H9 (cell line): Measurements from ENCODE around the gene MOCOS. TPM values are rescaled to one million over a fixed set of nuclear protein-coding genes. Genes with fewer than 3 reads are reported as not detected.

Experiments
- DNase-seq: peaks from one replicate; pipeline ENCODE4 v3.0.0-alpha.2; 2017
- H2AFZ ChIP-seq: one replicate; pipeline ENCODE4 v1.6.1; 2013; ENCODE audit warnings: mild to moderate bottlenecking, low read length, control low read depth, moderate library complexity
- H2AK5ac ChIP-seq: 2 replicates; pipeline ENCODE4 v1.6.1; 2013; ENCODE audit warnings: low read length, control low read depth, mixed read lengths; ENCODE audit not compliant: insufficient read length
- H2BK120ac ChIP-seq: one replicate; pipeline ENCODE4 v1.6.1; 2013; ENCODE audit warnings: low read depth, mild to moderate bottlenecking, low read length, control low read depth, inconsistent platforms; ENCODE audit not compliant: poor library complexity, severe bottlenecking
- H2BK12ac ChIP-seq: 2 replicates; pipeline ENCODE4 v1.6.1; 2013; ENCODE audit warnings: low read length, control low read depth, mixed read lengths, low read depth; ENCODE audit not compliant: insufficient read length
- H2BK15ac ChIP-seq: 2 replicates; pipeline ENCODE4 v1.6.1; 2013; ENCODE audit warnings: low read depth, low read length, control low read depth
- H2BK20ac ChIP-seq: one replicate; pipeline ENCODE4 v1.6.1; 2013; ENCODE audit warnings: low read depth, mild to moderate bottlenecking, low read length, control low read depth, inconsistent platforms; ENCODE audit not compliant: poor library complexity, severe bottlenecking
- H2BK5ac ChIP-seq: 2 replicates; pipeline ENCODE4 v1.6.1; 2013; ENCODE audit warnings: low read length, control low read depth, mixed read lengths; ENCODE audit not compliant: insufficient read length
- H3K14ac ChIP-seq: 2 replicates; pipeline ENCODE4 v1.6.1; 2013; ENCODE audit warnings: low read length, control low read depth; ENCODE audit not compliant: insufficient read depth
- H3K18ac ChIP-seq: 2 replicates; pipeline ENCODE4 v1.6.1; 2013; ENCODE audit warnings: low read depth, mild to moderate bottlenecking, mixed read lengths, low read length, control low read depth; ENCODE audit not compliant: insufficient read length
- H3K23ac ChIP-seq: 2 replicates; pipeline ENCODE4 v1.6.1; 2013; ENCODE audit warnings: low read length, control low read depth, mixed read lengths, low read depth; ENCODE audit not compliant: insufficient read length
- H3K23me2 ChIP-seq: 2 replicates; pipeline ENCODE4 v1.6.1; 2013; ENCODE audit warnings: low read depth, mild to moderate bottlenecking, mixed read lengths, low read length, control low read depth; ENCODE audit not compliant: insufficient read length, poor library complexity, severe bottlenecking
- H3K27ac ChIP-seq: 2 replicates; pipeline ENCODE4 v1.5.1; 2013; ENCODE audit warnings: low read length, control low read depth, mixed read lengths, low read depth; ENCODE audit not compliant: insufficient read length
- H3K27me3 ChIP-seq: 2 replicates; pipeline ENCODE4 v1.6.1; 2013; ENCODE audit warnings: low read length, control low read depth, inconsistent platforms; ENCODE audit not compliant: insufficient read depth
- H3K4ac ChIP-seq: 2 replicates; pipeline ENCODE4 v1.6.1; 2013; ENCODE audit warnings: low read depth, mild to moderate bottlenecking, control low read depth, inconsistent platforms, low read length, moderate library complexity
- H3K4me1 ChIP-seq: 2 replicates; pipeline ENCODE4 v1.6.1; 2013; ENCODE audit warnings: low read length, control low read depth, inconsistent platforms; ENCODE audit not compliant: insufficient read depth
- H3K4me2 ChIP-seq: 2 replicates; pipeline ENCODE4 v1.6.1; 2013; ENCODE audit warnings: low read length, control low read depth, mixed read lengths; ENCODE audit not compliant: insufficient read length, insufficient read depth
- H3K56ac ChIP-seq: 2 replicates; pipeline ENCODE4 v1.6.1; 2013; ENCODE audit warnings: low read depth, mild to moderate bottlenecking, mixed read lengths, low read length, control low read depth; ENCODE audit not compliant: insufficient read length
- H3K79me1 ChIP-seq: 2 replicates; pipeline ENCODE4 v1.6.1; 2013; ENCODE audit warnings: low read depth, mild to moderate bottlenecking, moderate library complexity, low read length, control low read depth, inconsistent platforms; ENCODE audit not compliant: insufficient read depth, poor library complexity, severe bottlenecking
- H3K79me2 ChIP-seq: 2 replicates; pipeline ENCODE4 v1.6.1; 2013; ENCODE audit warnings: low read length, control low read depth, inconsistent platforms; ENCODE audit not compliant: insufficient read depth
- H3K9ac ChIP-seq: 2 replicates; pipeline ENCODE4 v1.6.1; 2013; ENCODE audit warnings: low read length, control low read depth, mixed read lengths; ENCODE audit not compliant: insufficient read length; ENCODE audit errors: extremely low read depth
- H3K9me3 ChIP-seq: one replicate; pipeline ENCODE4 v1.6.1; 2013; ENCODE audit warnings: low read depth, low read length, inconsistent platforms; ENCODE audit not compliant: control insufficient read depth
- H3T11ph ChIP-seq: one replicate; pipeline ENCODE4 v1.6.1; 2013; ENCODE audit warnings: mild to moderate bottlenecking, low read length, control low read depth, inconsistent platforms
- H4K20me1 ChIP-seq: one replicate; pipeline ENCODE4 v1.6.1; 2013; ENCODE audit not compliant: control insufficient read depth, insufficient read length, insufficient read depth
- H4K5ac ChIP-seq: 2 replicates; pipeline ENCODE4 v1.6.1; 2013; ENCODE audit warnings: low read depth, mild to moderate bottlenecking, mixed read lengths, low read length, control low read depth; ENCODE audit not compliant: insufficient read length
- H4K8ac ChIP-seq: replicated peaks from 2 replicates; pipeline ENCODE4 v1.6.1; 2013; ENCODE audit warnings: low read length, control low read depth, mixed read lengths, low read depth; ENCODE audit not compliant: insufficient read length
- H4K91ac ChIP-seq: 2 replicates; pipeline ENCODE4 v1.6.1; 2013; ENCODE audit warnings: low read depth, mild to moderate bottlenecking, moderate library complexity, mixed read lengths, low read length, control low read depth; ENCODE audit not compliant: insufficient read length
- H3K27ac Mint-ChIP-seq, 3 experiments: 2 replicates in 2 of 3; 3 replicates in 1 of 3; pipeline ENCODE4 v1.8.0; 2020 to 2021; ENCODE audit warnings: mixed read lengths in 3 of 3, mild to moderate bottlenecking in 1 of 3, moderate library complexity in 1 of 3
- H3K27me3 Mint-ChIP-seq: 2 replicates; pipeline ENCODE4 v1.8.0; 2021; ENCODE audit warnings: low read depth, mild to moderate bottlenecking, moderate library complexity, mixed read lengths
- H3K36me3 Mint-ChIP-seq, 3 experiments: 2 replicates in 2 of 3; 3 replicates in 1 of 3; pipeline ENCODE4 v1.8.0; 2020 to 2021; ENCODE audit warnings: low read depth in 3 of 3, mixed read lengths in 3 of 3; ENCODE audit not compliant: insufficient read depth in 1 of 3
- H3K4me1 Mint-ChIP-seq, 2 experiments: 2 replicates each; pipeline ENCODE4 v1.8.0; 2020; ENCODE audit warnings: mixed read lengths in 2 of 2
- H3K4me3 Mint-ChIP-seq, 2 experiments: 2 replicates in 1 of 2; 3 replicates in 1 of 2; pipeline ENCODE4 v1.8.0; 2020 to 2021; ENCODE audit warnings: mild to moderate bottlenecking in 2 of 2, mixed read lengths in 2 of 2, moderate library complexity in 1 of 2
- H3K9me3 Mint-ChIP-seq, 2 experiments: 2 replicates in 1 of 2; 3 replicates in 1 of 2; pipeline ENCODE4 v1.8.0; 2020; ENCODE audit warnings: mild to moderate bottlenecking in 2 of 2, mixed read lengths in 2 of 2, moderate library complexity in 1 of 2
- WGBS: extraction: QIAGEN DNeasy Blood & Tissue Kit; methylation state at CpG from one replicate; pipeline ENCODE4 v1.1.7; 2013; ENCODE audit warnings: missing lambda C conversion rate, low lambda C conversion rate, mixed read lengths; ENCODE audit not compliant: insufficient read length; ENCODE audit errors: extremely low coverage; 5-methylcytosine and 5-hydroxymethylcytosine counted together
- total RNA-seq: library from RNA; stranded (reverse); gene quantifications from 2 replicates; pipeline ENCODE4 v1.2.1, GENCODE V29; 2021
- TF ChIP-seq, protein P1 (sequence below): fragments of 200-600 bp; sonication (generic); conservative IDR thresholded peaks from 3 replicates; pipeline ENCODE4 v1.8.0; 2021; ENCODE audit warnings: antibody characterized with exemption, mild to moderate bottlenecking

MOCOS gene
- total RNA-seq, 1 experiment from 2014 or later, result 6.0 TPM

DNA sequence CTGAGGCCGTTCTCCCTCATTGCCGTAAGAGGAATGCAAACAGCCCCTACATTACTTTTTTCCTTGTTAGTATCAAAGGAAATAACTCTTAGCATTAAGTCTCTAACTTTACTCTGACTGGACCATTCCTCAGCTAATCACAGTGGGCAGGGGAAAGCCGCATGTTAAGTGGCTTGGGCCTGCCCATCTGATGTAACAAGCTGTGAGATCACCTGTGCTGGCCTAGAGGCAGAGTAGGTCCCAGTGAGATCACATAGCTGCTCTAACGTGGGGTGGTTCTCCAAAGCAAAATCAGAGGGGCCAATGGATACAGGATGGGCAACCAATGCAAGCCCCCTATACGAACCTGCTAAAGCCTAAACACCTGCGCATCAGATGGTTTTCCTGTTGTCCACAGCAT, 5.9 kb upstream of the MOCOS start:
- H3K27ac ChIP-seq, result no peak overlapping the region
- H2AK5ac ChIP-seq, result no peak overlapping the region
- no peak overlapping the region for H4K5ac ChIP-seq
- H4K91ac ChIP-seq, result no peak overlapping the region
- Mint-ChIP-seq H3K4me3 (no peak overlapping the region), H3K27ac (no peak overlapping the region), H3K4me1 (peaks cover 24 to 27% of the 10 kb centered on the region in 2 experiments), H3K9me3 (no peaks in the 10 kb centered on the region; a peak in 1 of 5 replicates), H3K27me3 (peaks cover 31% of the 10 kb centered on the region), H3K36me3 (peaks cover 0 to 10% (median 0%) of the 10 kb centered on the region in 3 experiments; a peak in 2 of 7 replicates)
- no peak overlapping the region for H3K56ac ChIP-seq
- no peaks in the 10 kb centered on the region for H3K9me3 ChIP-seq
- no peak overlapping the region for H3K14ac ChIP-seq
- H2BK5ac ChIP-seq, result no peak overlapping the region
- H3T11ph ChIP-seq, result no peak overlapping the region
- H3K27me3 ChIP-seq, result peaks cover 2% of the 10 kb centered on the region; the same call in 1 of the 2 replicates
- H3K18ac ChIP-seq, result no peak overlapping the region
- no peak overlapping the region for H3K4me2 ChIP-seq
- H3K4ac ChIP-seq, result no peak overlapping the region
- no peak for DNase-seq
- H3K23ac ChIP-seq, result no peak overlapping the region
- no CpG with 5 or more reads among the region's 6 CpGs for WGBS
- H2BK15ac ChIP-seq, result no peak overlapping the region
- peaks cover 3% of the 10 kb centered on the region for H3K23me2 ChIP-seq
- no peaks in the 10 kb centered on the region for H3K79me2 ChIP-seq
- H3K9ac ChIP-seq, result no peak overlapping the region
- H2BK12ac ChIP-seq, result no peak overlapping the region
- no peaks in the 10 kb centered on the region; the same call in 1 of the 2 replicates for H3K4me1 ChIP-seq
- H2BK120ac ChIP-seq, result no peak overlapping the region
- no peak overlapping the region for H2AFZ ChIP-seq
- no peak overlapping the region for H2BK20ac ChIP-seq
- no peaks in the 10 kb centered on the region for H4K20me1 ChIP-seq
- no peak overlapping the region for H4K8ac ChIP-seq
- TF ChIP-seq, protein P1, sequence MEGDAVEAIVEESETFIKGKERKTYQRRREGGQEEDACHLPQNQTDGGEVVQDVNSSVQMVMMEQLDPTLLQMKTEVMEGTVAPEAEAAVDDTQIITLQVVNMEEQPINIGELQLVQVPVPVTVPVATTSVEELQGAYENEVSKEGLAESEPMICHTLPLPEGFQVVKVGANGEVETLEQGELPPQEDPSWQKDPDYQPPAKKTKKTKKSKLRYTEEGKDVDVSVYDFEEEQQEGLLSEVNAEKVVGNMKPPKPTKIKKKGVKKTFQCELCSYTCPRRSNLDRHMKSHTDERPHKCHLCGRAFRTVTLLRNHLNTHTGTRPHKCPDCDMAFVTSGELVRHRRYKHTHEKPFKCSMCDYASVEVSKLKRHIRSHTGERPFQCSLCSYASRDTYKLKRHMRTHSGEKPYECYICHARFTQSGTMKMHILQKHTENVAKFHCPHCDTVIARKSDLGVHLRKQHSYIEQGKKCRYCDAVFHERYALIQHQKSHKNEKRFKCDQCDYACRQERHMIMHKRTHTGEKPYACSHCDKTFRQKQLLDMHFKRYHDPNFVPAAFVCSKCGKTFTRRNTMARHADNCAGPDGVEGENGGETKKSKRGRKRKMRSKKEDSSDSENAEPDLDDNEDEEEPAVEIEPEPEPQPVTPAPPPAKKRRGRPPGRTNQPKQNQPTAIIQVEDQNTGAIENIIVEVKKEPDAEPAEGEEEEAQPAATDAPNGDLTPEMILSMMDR, result no peak
- H3K79me1 ChIP-seq, result no peaks in the 10 kb centered on the region
